ENCODE data around the gene E2F4.

GRCh38 chr16:67201411-67202345 lies 9.7 kb downstream of the E2F4 start:
- TF ChIP-seq CTCF (IDR thresholded peaks at IDR 0.05; ENCODE audit: insufficient read depth, low read length, poor library complexity, severe bottlenecking): no peak
- no peak for TF ChIP-seq EZH2phosphoT487 (conservative IDR thresholded peaks at IDR 0.05; ENCODE audit: low read length)

All from SU-DHL-6 (cell line).